ENCODE results near the gene ACKR4.

GRCh38 chr3:132563420-132564069, 33.5 kb upstream of the ACKR4 start:
- no peak for TF ChIP-seq CTCF (IDR thresholded peaks at IDR 0.05)
- TF ChIP-seq POLR2AphosphoS5 (IDR thresholded peaks at IDR 0.05): no peak

Data from gastroesophageal sphincter (tissue), 3 donors.